Mesenteric fat pad (tissue), 1 donor: ENCODE results near the gene TANGO2. TPM values are rescaled to one million over a fixed set of nuclear protein-coding genes. Genes with fewer than 3 reads are reported as not detected.

ENCODE experiments used
- DNase-seq: peaks from one replicate; pipeline ENCODE4 v3.0.0-alpha.2; 2020; ENCODE audit warnings: low spot score
- total RNA-seq: library from RNA; stranded (reverse); fragmentation: NEBNext Ultra II Directional; extraction: Animal tissue kit (Norgen Biotek cat#: 25700); gene quantifications from one replicate; pipeline ENCODE4 v1.2.1, GENCODE V29; 2021
- donor health status: DM: yes; HTN: yes; CAD: no.

Gene TANGO2
- total RNA-seq, 1 donor from 2014 or later, result 34.8 TPM

- no peak for DNase-seq
Observed at GRCh38 chr22:20039683-20040325, 18.9 kb downstream of the TANGO2 start.

GRCh38 chr22:20040327-20041200, 19.7 kb downstream of the TANGO2 start:
- no peak for DNase-seq

GRCh38 chr22:20043057-20043996, 22.4 kb downstream of the TANGO2 start:
- no peak for DNase-seq

GRCh38 chr22:20043997-20044342, 23.1 kb downstream of the TANGO2 start:
- DNase-seq, result no peak

- DNase-seq, result no peak
Observed at GRCh38 chr22:20044495-20045151, 23.7 kb downstream of the TANGO2 start.

GRCh38 chr22:20046730-20047129, 25.8 kb downstream of the TANGO2 start:
- DNase-seq, result no peak

- DNase-seq, result no peak
Observed at GRCh38 chr22:20051927-20052308, 31.0 kb downstream of the TANGO2 start.

- DNase-seq, result no peak
Observed at GRCh38 chr22:20052309-20053259, 31.7 kb downstream of the TANGO2 start.

- DNase-seq, result no peak
Observed at GRCh38 chr22:20053407-20054033, 32.6 kb downstream of the TANGO2 start.

GRCh38 chr22:20054034-20054427, 33.1 kb downstream of the TANGO2 start:
- no peak for DNase-seq

GRCh38 chr22:20054485-20054884, 33.6 kb downstream of the TANGO2 start:
- DNase-seq, result no peak

- DNase-seq, result no peak
Observed at GRCh38 chr22:20055144-20055543, 34.2 kb downstream of the TANGO2 start.

- no peak for DNase-seq
Observed at GRCh38 chr22:20055654-20056053, 34.7 kb downstream of the TANGO2 start.

GRCh38 chr22:20056161-20056560, 35.3 kb downstream of the TANGO2 start:
- DNase-seq, result no peak

- no peak for DNase-seq
Observed at GRCh38 chr22:20056696-20057386, 35.9 kb downstream of the TANGO2 start.

- no peak for DNase-seq
Observed at GRCh38 chr22:20057596-20058268, 36.8 kb downstream of the TANGO2 start.

GRCh38 chr22:20058989-20059770, 38.3 kb downstream of the TANGO2 start:
- DNase-seq, result no peak
